ENCODE results near the gene PTPRD.
"Not testable (repeated sequence)": the region's sequence is repeated elsewhere in the genome, so short reads cannot be mapped to it uniquely, and the experiment has no call there.

PTPRD gene

DNA sequence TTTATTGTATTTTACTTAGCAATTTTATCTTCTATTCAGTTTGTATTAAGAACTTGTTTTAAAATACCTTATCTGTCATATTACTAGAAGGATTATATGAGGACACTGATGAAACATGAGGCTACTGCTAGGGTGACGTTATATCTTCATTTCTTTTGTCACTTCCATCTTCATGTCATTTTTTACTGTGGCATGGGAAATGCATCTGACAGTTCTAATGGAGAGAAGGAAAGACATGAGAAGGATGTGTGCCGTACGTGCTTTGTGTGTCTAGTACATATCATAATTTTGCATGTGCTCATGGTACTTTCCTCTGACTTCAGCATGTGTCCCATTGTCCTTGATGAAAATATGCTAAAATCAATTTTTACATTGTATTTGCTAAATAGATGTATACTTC lies 258.2 kb downstream of the PTPRD start:
- no peak overlapping the region for H3K27ac ChIP-seq (ENCODE audit: low read depth, low read length)
- TF ChIP-seq, protein P1, sequence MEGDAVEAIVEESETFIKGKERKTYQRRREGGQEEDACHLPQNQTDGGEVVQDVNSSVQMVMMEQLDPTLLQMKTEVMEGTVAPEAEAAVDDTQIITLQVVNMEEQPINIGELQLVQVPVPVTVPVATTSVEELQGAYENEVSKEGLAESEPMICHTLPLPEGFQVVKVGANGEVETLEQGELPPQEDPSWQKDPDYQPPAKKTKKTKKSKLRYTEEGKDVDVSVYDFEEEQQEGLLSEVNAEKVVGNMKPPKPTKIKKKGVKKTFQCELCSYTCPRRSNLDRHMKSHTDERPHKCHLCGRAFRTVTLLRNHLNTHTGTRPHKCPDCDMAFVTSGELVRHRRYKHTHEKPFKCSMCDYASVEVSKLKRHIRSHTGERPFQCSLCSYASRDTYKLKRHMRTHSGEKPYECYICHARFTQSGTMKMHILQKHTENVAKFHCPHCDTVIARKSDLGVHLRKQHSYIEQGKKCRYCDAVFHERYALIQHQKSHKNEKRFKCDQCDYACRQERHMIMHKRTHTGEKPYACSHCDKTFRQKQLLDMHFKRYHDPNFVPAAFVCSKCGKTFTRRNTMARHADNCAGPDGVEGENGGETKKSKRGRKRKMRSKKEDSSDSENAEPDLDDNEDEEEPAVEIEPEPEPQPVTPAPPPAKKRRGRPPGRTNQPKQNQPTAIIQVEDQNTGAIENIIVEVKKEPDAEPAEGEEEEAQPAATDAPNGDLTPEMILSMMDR (IDR thresholded peaks at IDR 0.05; ENCODE audit: insufficient read depth, low read length, poor library complexity, severe bottlenecking) = no peak
- no peak for TF ChIP-seq EZH2phosphoT487 (conservative IDR thresholded peaks at IDR 0.05; ENCODE audit: low read length)
- H3K36me3 ChIP-seq (ENCODE audit: low read length) = no peaks in the 10 kb centered on the region
- H2AFZ ChIP-seq (ENCODE audit: low read depth, low read length, severe bottlenecking) = no peak overlapping the region
- no peak overlapping the region for H3K4me3 ChIP-seq (ENCODE audit: insufficient read depth, low read length, poor library complexity, severe bottlenecking)
- no peaks in the 10 kb centered on the region for H3K79me2 ChIP-seq (ENCODE audit: insufficient read depth, low read length)
- H4K20me1 ChIP-seq (ENCODE audit: low read depth, low read length) = 0 out of 2 replicates have a peak, but pooled peaks cover 4% of the 10 kb centered on the region
- no peaks in the 10 kb centered on the region for H3F3A ChIP-seq (ENCODE audit: insufficient read depth)
- H3K9me2 ChIP-seq (replicated peaks; ENCODE audit: insufficient read depth, low read length) = no peaks in the 10 kb centered on the region
- no peaks in the 10 kb centered on the region for H3K27me3 ChIP-seq (ENCODE audit: low read length)
- H3K9me3 ChIP-seq (ENCODE audit: insufficient read depth, low read length) = no peaks in the 10 kb centered on the region
- H3K9ac ChIP-seq (ENCODE audit: low read length) = no peak overlapping the region
- no peak overlapping the region for H3K4me2 ChIP-seq (ENCODE audit: low read depth, low read length, poor library complexity, severe bottlenecking)

DNA sequence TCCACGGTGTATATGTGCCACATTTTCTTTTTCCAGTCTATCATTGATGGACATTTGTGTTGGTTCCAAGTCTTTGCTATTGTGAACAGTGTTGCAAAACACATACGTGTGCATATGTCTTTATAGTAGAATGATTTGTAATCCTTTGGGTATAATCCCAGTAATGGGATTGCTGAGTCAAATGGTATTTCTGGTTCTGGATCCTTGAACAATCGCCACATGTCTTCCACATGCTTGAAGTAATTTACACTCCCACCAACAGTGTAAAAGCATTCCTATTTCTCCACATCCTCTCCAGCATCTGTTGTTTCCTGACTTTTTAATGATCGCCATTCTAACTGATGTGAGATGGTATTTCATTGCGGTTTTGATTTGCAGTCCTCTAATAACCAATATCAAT lies 267.2 kb downstream of the PTPRD start:
- H3F3A ChIP-seq (ENCODE audit: insufficient read depth); H3K27ac ChIP-seq (ENCODE audit: low read depth, low read length); H3K9me2 ChIP-seq (replicated peaks; ENCODE audit: insufficient read depth, low read length); H3K4me3 ChIP-seq (ENCODE audit: insufficient read depth, low read length, poor library complexity, severe bottlenecking); H3K9ac ChIP-seq (ENCODE audit: low read length); H3K4me2 ChIP-seq (ENCODE audit: low read depth, low read length, poor library complexity, severe bottlenecking); H3K9me3 ChIP-seq (ENCODE audit: insufficient read depth, low read length); H2AFZ ChIP-seq (ENCODE audit: low read depth, low read length, severe bottlenecking); H3K27me3 ChIP-seq (ENCODE audit: low read length); H3K36me3 ChIP-seq (ENCODE audit: low read length); H4K20me1 ChIP-seq (ENCODE audit: low read depth, low read length); H3K79me2 ChIP-seq (ENCODE audit: insufficient read depth, low read length): not testable (repeated sequence)

DNA sequence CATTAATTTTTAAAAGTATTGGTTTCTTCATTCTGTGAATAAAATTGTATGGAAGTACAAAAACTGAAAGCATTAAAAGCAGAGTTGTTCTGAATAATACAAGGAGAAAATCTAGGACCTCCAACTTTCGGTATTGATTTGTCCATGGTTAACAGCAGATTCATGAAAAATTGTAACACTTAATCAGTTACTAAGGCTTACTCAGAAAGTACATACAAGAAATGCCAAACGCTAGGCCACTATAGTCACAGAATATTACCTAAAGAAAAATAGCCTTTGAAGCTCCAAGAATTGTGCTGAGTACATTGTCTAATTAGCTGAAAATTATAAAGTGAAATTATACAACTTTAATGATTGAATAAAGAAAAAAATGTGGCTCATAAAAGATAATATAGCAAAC lies 271.7 kb downstream of the PTPRD start:
- H3K9ac ChIP-seq (ENCODE audit: low read length) = no peak overlapping the region
- no peak overlapping the region for H3K27ac ChIP-seq (ENCODE audit: low read depth, low read length)
- no peak overlapping the region for H3K4me2 ChIP-seq (ENCODE audit: low read depth, low read length, poor library complexity, severe bottlenecking)
- no peak overlapping the region for H3K4me3 ChIP-seq (ENCODE audit: insufficient read depth, low read length, poor library complexity, severe bottlenecking)
- no peaks in the 10 kb centered on the region for H3F3A ChIP-seq (ENCODE audit: insufficient read depth)
- H3K9me3 ChIP-seq (ENCODE audit: insufficient read depth, low read length) = no peaks in the 10 kb centered on the region
- no peaks in the 10 kb centered on the region for H3K9me2 ChIP-seq (replicated peaks; ENCODE audit: insufficient read depth, low read length)
- H2AFZ ChIP-seq (ENCODE audit: low read depth, low read length, severe bottlenecking) = no peak overlapping the region
- H3K27me3 ChIP-seq (ENCODE audit: low read length) = no peaks in the 10 kb centered on the region; the same call in 1 of the 2 replicates
- no peaks in the 10 kb centered on the region for H3K79me2 ChIP-seq (ENCODE audit: insufficient read depth, low read length)
- TF ChIP-seq, protein P1 (IDR thresholded peaks at IDR 0.05; ENCODE audit: insufficient read depth, low read length, poor library complexity, severe bottlenecking) = no peak
- no peak for TF ChIP-seq EZH2phosphoT487 (conservative IDR thresholded peaks at IDR 0.05; ENCODE audit: low read length)
- no peaks in the 10 kb centered on the region for H3K36me3 ChIP-seq (ENCODE audit: low read length)
- no peaks in the 10 kb centered on the region for H4K20me1 ChIP-seq (ENCODE audit: low read depth, low read length)

DNA sequence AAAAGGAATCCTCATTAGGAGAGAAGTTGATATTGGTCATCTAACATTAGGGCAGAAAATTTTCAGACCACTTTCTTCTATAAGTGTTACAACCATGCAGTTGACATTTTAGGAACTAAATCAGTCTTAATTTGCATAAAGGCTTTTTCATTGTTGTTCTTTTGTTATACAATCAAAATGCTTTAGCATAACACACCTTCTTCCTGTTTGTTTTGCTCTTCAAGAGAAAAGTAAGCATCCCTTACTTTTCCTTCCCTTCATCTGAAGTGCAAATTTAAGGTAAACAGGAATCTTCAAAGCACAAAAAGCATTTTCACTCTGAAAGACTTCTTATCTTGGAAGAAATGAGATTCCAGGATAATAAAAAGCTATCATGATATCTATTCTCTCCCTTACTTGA lies 273.6 kb downstream of the PTPRD start:
- no peaks in the 10 kb centered on the region; the same call in 1 of the 2 replicates for H3K27me3 ChIP-seq (ENCODE audit: low read length)
- H4K20me1 ChIP-seq (ENCODE audit: low read depth, low read length) = no peaks in the 10 kb centered on the region; the same call in 1 of the 2 replicates
- no peaks in the 10 kb centered on the region for H3K79me2 ChIP-seq (ENCODE audit: insufficient read depth, low read length)
- no peaks in the 10 kb centered on the region for H3F3A ChIP-seq (ENCODE audit: insufficient read depth)
- no peaks in the 10 kb centered on the region for H3K9me2 ChIP-seq (replicated peaks; ENCODE audit: insufficient read depth, low read length)
- H3K4me2 ChIP-seq (ENCODE audit: low read depth, low read length, poor library complexity, severe bottlenecking) = no peak overlapping the region
- no peaks in the 10 kb centered on the region for H3K36me3 ChIP-seq (ENCODE audit: low read length)
- TF ChIP-seq, protein P1 (IDR thresholded peaks at IDR 0.05; ENCODE audit: insufficient read depth, low read length, poor library complexity, severe bottlenecking) = no peak
- TF ChIP-seq EZH2phosphoT487 (conservative IDR thresholded peaks at IDR 0.05; ENCODE audit: low read length) = no peak
- no peaks in the 10 kb centered on the region for H3K9me3 ChIP-seq (ENCODE audit: insufficient read depth, low read length)
- H3K27ac ChIP-seq (ENCODE audit: low read depth, low read length) = no peak overlapping the region
- no peak overlapping the region for H2AFZ ChIP-seq (ENCODE audit: low read depth, low read length, severe bottlenecking)
- H3K9ac ChIP-seq (ENCODE audit: low read length) = no peak overlapping the region
- no peak overlapping the region for H3K4me3 ChIP-seq (ENCODE audit: insufficient read depth, low read length, poor library complexity, severe bottlenecking)
